Endothelial cell of umbilical vein (primary cell): ENCODE measurements around the gene TRRAP.

ENCODE experiments used
- MYC ChIP-seq: IDR thresholded peaks from one replicate; pipeline ENCODE4 v1.6.1; 2011; ENCODE audit warnings: mild to moderate bottlenecking, low read depth, low read length
- POLR2A ChIP-seq: IDR thresholded peaks from 2 replicates; pipeline ENCODE4 v1.6.1; 2012; ENCODE audit warnings: low read depth, mild to moderate bottlenecking, control low read depth, low read length
- POLR2AphosphoS5 ChIP-seq: IDR thresholded peaks from 2 replicates; pipeline ENCODE4 v1.6.1; 2012; ENCODE audit warnings: low read depth, mild to moderate bottlenecking, control low read depth, low read length, moderate library complexity; ENCODE audit not compliant: insufficient read depth
- TF ChIP-seq, protein P1 (sequence below), 2 donors: IDR thresholded peaks; 1 replicate in 1 of 2; 2 replicates in 1 of 2; pipeline ENCODE4 v1.5.1; 2011; ENCODE audit warnings: low read length in 2 of 2, mild to moderate bottlenecking in 2 of 2, moderate library complexity in 2 of 2, control low read depth in 1 of 2, inconsistent platforms in 1 of 2, low read depth in 1 of 2; ENCODE audit not compliant: insufficient read depth in 1 of 2; ENCODE audit errors: extremely low read depth in 1 of 2

DNA sequence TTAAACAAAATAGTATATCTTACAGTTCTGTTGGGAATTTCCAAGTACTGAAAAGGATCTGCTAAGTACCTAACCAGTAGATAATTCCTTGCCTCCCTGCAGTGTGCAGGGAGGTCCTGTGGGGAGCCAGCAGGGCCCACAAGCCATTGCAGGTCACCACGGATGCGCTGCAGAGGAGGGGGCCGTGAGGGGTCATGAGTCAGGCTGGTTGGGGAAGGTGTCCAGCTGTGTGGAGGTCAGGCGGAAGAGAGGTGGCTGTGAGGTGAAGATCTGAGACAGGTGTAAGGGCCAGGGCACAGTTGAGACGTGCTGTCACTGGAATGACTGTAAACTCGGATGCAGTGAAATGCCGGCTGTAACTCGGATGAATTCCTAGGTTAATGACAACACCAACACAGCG lies 80.6 kb downstream of the TRRAP start:
- TF ChIP-seq POLR2AphosphoS5: no peak
- TF ChIP-seq, protein P1, sequence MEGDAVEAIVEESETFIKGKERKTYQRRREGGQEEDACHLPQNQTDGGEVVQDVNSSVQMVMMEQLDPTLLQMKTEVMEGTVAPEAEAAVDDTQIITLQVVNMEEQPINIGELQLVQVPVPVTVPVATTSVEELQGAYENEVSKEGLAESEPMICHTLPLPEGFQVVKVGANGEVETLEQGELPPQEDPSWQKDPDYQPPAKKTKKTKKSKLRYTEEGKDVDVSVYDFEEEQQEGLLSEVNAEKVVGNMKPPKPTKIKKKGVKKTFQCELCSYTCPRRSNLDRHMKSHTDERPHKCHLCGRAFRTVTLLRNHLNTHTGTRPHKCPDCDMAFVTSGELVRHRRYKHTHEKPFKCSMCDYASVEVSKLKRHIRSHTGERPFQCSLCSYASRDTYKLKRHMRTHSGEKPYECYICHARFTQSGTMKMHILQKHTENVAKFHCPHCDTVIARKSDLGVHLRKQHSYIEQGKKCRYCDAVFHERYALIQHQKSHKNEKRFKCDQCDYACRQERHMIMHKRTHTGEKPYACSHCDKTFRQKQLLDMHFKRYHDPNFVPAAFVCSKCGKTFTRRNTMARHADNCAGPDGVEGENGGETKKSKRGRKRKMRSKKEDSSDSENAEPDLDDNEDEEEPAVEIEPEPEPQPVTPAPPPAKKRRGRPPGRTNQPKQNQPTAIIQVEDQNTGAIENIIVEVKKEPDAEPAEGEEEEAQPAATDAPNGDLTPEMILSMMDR (IDR thresholded peaks at IDR 0.05; ENCODE audit: extremely low read depth in 1 of 2, insufficient read depth in 1 of 2, low read depth in 1 of 2, low read length in 2 of 2): no peak
- no peak for TF ChIP-seq MYC
- TF ChIP-seq POLR2A: no peak
